Liver (tissue), 9 donors: ENCODE measurements around the gene DZIP1L. TPM values are rescaled to one million over a fixed set of nuclear protein-coding genes. Genes with fewer than 3 reads are reported as not detected.

Experiments
- DNase-seq: peaks from one replicate; pipeline ENCODE4 v3.0.0-alpha.2; 2017; ENCODE audit warnings: low spot score
- H3K27ac ChIP-seq, 2 donors: one replicate each; pipeline ENCODE4 v1.7.0; 2013; ENCODE audit warnings: inconsistent platforms in 2 of 2, low read length in 2 of 2, control low read depth in 1 of 2, low read depth in 1 of 2, mild to moderate bottlenecking in 1 of 2
- H3K27me3 ChIP-seq, 4 donors: one replicate each; pipeline versions ENCODE4 v1.6.1 to v1.7.0; 2013; ENCODE audit warnings: low read length in 3 of 4, inconsistent platforms in 1 of 4, mild to moderate bottlenecking in 1 of 4, moderate library complexity in 1 of 4; ENCODE audit not compliant: control insufficient read depth in 4 of 4, insufficient read depth in 4 of 4
- H3K36me3 ChIP-seq, 4 donors: one replicate each; pipeline versions ENCODE4 v1.6.1 to v1.7.0; 2013; ENCODE audit warnings: low read length in 3 of 4, mild to moderate bottlenecking in 3 of 4, low read depth in 1 of 4, moderate library complexity in 1 of 4; ENCODE audit not compliant: control insufficient read depth in 4 of 4, insufficient read depth in 3 of 4
- H3K4me1 ChIP-seq, 4 donors: one replicate each; pipeline versions ENCODE4 v1.6.1 to v1.7.0; 2013; ENCODE audit warnings: low read length in 3 of 4, mild to moderate bottlenecking in 3 of 4, moderate library complexity in 1 of 4; ENCODE audit not compliant: control insufficient read depth in 4 of 4, insufficient read depth in 4 of 4
- H3K4me3 ChIP-seq, 3 donors: one replicate each; pipeline versions ENCODE4 v1.6.1 to v1.7.0; 2013; ENCODE audit warnings: low read length in 3 of 3, control low read depth in 1 of 3, low read depth in 1 of 3, mild to moderate bottlenecking in 1 of 3
- H3K9ac ChIP-seq, 2 donors: one replicate each; pipeline ENCODE4 v1.7.0; 2013; ENCODE audit warnings: low read length in 2 of 2, mild to moderate bottlenecking in 2 of 2, moderate library complexity in 2 of 2, control low read depth in 1 of 2, low read depth in 1 of 2
- H3K9me3 ChIP-seq, 4 donors: one replicate each; pipeline versions ENCODE4 v1.6.1 to v1.7.0; 2013; ENCODE audit warnings: low read length in 3 of 4; ENCODE audit not compliant: control insufficient read depth in 4 of 4
- ATF3 ChIP-seq: IDR thresholded peaks from 2 replicates; pipeline ENCODE4 v1.6.1; 2016; ENCODE audit warnings: antibody characterized with exemption
- EGR1 ChIP-seq, 2 donors: IDR thresholded peaks; 2 replicates each; pipeline ENCODE4 v1.6.1; 2016 to 2018; ENCODE audit warnings: antibody characterized with exemption in 2 of 2, low read depth in 2 of 2
- FOXA1 ChIP-seq: IDR thresholded peaks from 2 replicates; pipeline ENCODE4 v1.6.1; 2016; ENCODE audit warnings: antibody characterized with exemption
- FOXA2 ChIP-seq: IDR thresholded peaks from 2 replicates; pipeline ENCODE4 v1.6.1; 2016; ENCODE audit warnings: antibody characterized with exemption
- HNF4A ChIP-seq, 2 donors: conservative IDR thresholded peaks; 2 replicates each; pipeline ENCODE4 v1.6.1; 2016; ENCODE audit warnings: antibody characterized with exemption in 2 of 2, mild to moderate bottlenecking in 2 of 2
- HNF4G ChIP-seq: IDR thresholded peaks from 2 replicates; pipeline ENCODE4 v1.6.1; 2016; ENCODE audit warnings: antibody characterized with exemption
- JUND ChIP-seq, 2 donors: IDR thresholded peaks; 2 replicates each; pipeline ENCODE4 v1.6.1; 2016; ENCODE audit warnings: antibody characterized with exemption in 2 of 2
- NR2F2 ChIP-seq: IDR thresholded peaks from 2 replicates; pipeline ENCODE4 v1.6.1; 2016; ENCODE audit warnings: antibody characterized with exemption
- RAD21 ChIP-seq, 2 donors: IDR thresholded peaks; 2 replicates each; pipeline ENCODE4 v1.6.1; 2016; ENCODE audit warnings: antibody characterized with exemption in 2 of 2, mild to moderate bottlenecking in 2 of 2
- REST ChIP-seq: IDR thresholded peaks from 2 replicates; pipeline ENCODE4 v1.6.1; 2016; ENCODE audit warnings: antibody characterized with exemption, mild to moderate bottlenecking
- RXRA ChIP-seq, 2 donors: IDR thresholded peaks; 2 replicates each; pipeline ENCODE4 v1.6.1; 2017 to 2018; ENCODE audit warnings: antibody characterized with exemption in 2 of 2, mild to moderate bottlenecking in 1 of 2
- SP1 ChIP-seq: IDR thresholded peaks from 2 replicates; pipeline ENCODE4 v1.6.1; 2018; ENCODE audit warnings: antibody characterized with exemption, mild to moderate bottlenecking
- TAF1 ChIP-seq: conservative IDR thresholded peaks from 2 replicates; pipeline ENCODE4 v1.6.1; 2016; ENCODE audit warnings: antibody characterized with exemption, mild to moderate bottlenecking
- YY1 ChIP-seq: IDR thresholded peaks from 2 replicates; pipeline ENCODE4 v1.6.1; 2016; ENCODE audit warnings: antibody characterized with exemption, mild to moderate bottlenecking
- WGBS: extraction: QIAGEN DNeasy Blood & Tissue Kit; methylation state at CpG from one replicate; pipeline ENCODE4 v1.1.7; 2013; 5-methylcytosine and 5-hydroxymethylcytosine counted together
- polyA plus RNA-seq, 2 donors: library from polyadenylated mRNA; stranded (reverse) in 1 of 2; unstranded in 1 of 2; fragments of 200-250 nt in 1 of 2; fragments of >200 nt in 1 of 2; fragmentation: Nextera tagmentation in 1 of 2; extraction: Ambion mirVana in 1 of 2; gene quantifications; one replicate each; pipeline versions ENCODE4 v1.2.1 to v1.2.3, GENCODE V29; 2013 to 2015
- total RNA-seq, 2 donors: library from RNA; depleted of rRNA; stranded (reverse); fragments of >200 nt; gene quantifications; one replicate each; pipeline ENCODE4 v1.2.3, GENCODE V29; 2014
- TF ChIP-seq, protein P1 (sequence below): IDR thresholded peaks from 2 replicates; pipeline ENCODE4 v1.6.1; 2016; ENCODE audit warnings: antibody characterized with exemption
- TF ChIP-seq, protein P2 (sequence below): fragments of 150-350 bp; IDR thresholded peaks from 2 replicates; pipeline ENCODE4 v1.5.1; 2017; ENCODE audit warnings: improper control_type of control experiment, low read depth, low read length; ENCODE audit not compliant: missing input control
- donor health status: healthy.
- donor health status: healthy.
- donor health status: healthy.
- donor health status: healthy.
- donor health status: healthy.

Gene DZIP1L
- total and polyA plus RNA-seq, 4 donors = 0.62 to 5.9 (median 1.3) TPM

DNA sequence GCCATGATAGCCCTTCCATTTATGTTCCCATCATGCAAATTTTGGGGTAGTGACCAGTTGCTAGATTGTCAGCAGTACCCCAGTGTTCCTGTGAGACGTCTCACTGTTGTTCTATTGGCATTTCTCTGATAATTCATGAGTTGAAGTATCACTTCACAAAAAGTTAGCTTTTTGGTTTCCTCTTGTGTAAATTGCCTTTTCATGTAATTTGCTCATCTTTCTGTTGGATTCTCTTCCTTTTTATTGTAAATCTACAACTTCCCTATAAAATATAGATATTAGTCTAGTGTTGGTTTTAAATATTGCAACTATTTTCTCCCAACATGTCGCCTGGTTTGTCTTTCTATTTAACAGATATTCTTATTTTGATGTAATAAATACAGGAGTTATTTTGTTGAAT lies 24.3 kb upstream of the DZIP1L start:
- H3K27ac ChIP-seq = no peak overlapping the region
- no peak for DNase-seq
- H3K27me3 ChIP-seq = no peaks in the 10 kb centered on the region

GRCh38 chr3:138137861-138138260 lies 22.5 kb upstream of the DZIP1L start:
- DNase-seq = no peak
- 67% methylated on average over 2 of the region's 2 CpGs for WGBS
- no peaks in the 10 kb centered on the region for H3K9me3 ChIP-seq
- TF ChIP-seq RXRA (IDR thresholded peaks at IDR 0.05) (no peak), SP1 (no peak), NR2F2 (no peak), HNF4A (conservative IDR thresholded peaks at IDR 0.05) (no peak), FOXA1 (no peak), EGR1 (IDR thresholded peaks at IDR 0.05; ENCODE audit: low read depth in 2 of 2) (no peak), JUND (IDR thresholded peaks at IDR 0.05) (no peak), RAD21 (IDR thresholded peaks at IDR 0.05) (no peak), REST (no peak), FOXA2 (no peak), TAF1 (no peak), ATF3 (no peak)
- TF ChIP-seq, protein P1, sequence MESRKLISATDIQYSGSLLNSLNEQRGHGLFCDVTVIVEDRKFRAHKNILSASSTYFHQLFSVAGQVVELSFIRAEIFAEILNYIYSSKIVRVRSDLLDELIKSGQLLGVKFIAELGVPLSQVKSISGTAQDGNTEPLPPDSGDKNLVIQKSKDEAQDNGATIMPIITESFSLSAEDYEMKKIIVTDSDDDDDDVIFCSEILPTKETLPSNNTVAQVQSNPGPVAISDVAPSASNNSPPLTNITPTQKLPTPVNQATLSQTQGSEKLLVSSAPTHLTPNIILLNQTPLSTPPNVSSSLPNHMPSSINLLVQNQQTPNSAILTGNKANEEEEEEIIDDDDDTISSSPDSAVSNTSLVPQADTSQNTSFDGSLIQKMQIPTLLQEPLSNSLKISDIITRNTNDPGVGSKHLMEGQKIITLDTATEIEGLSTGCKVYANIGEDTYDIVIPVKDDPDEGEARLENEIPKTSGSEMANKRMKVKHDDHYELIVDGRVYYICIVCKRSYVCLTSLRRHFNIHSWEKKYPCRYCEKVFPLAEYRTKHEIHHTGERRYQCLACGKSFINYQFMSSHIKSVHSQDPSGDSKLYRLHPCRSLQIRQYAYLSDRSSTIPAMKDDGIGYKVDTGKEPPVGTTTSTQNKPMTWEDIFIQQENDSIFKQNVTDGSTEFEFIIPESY = no peak
- TF ChIP-seq, protein P2, sequence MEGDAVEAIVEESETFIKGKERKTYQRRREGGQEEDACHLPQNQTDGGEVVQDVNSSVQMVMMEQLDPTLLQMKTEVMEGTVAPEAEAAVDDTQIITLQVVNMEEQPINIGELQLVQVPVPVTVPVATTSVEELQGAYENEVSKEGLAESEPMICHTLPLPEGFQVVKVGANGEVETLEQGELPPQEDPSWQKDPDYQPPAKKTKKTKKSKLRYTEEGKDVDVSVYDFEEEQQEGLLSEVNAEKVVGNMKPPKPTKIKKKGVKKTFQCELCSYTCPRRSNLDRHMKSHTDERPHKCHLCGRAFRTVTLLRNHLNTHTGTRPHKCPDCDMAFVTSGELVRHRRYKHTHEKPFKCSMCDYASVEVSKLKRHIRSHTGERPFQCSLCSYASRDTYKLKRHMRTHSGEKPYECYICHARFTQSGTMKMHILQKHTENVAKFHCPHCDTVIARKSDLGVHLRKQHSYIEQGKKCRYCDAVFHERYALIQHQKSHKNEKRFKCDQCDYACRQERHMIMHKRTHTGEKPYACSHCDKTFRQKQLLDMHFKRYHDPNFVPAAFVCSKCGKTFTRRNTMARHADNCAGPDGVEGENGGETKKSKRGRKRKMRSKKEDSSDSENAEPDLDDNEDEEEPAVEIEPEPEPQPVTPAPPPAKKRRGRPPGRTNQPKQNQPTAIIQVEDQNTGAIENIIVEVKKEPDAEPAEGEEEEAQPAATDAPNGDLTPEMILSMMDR = no peak
- no peak overlapping the region for H3K4me3 ChIP-seq
- H3K27ac ChIP-seq = no peak overlapping the region
- H3K4me1 ChIP-seq = no peaks in the 10 kb centered on the region
- H3K27me3 ChIP-seq = no peaks in the 10 kb centered on the region
- no peak overlapping the region for H3K9ac ChIP-seq
- H3K36me3 ChIP-seq = no peaks in the 10 kb centered on the region

More for the DNA sequence above, 24.3 kb upstream of the DZIP1L start:
- TF ChIP-seq EGR1 (IDR thresholded peaks at IDR 0.05; ENCODE audit: low read depth in 2 of 2) = no peak
- no peak for TF ChIP-seq RXRA (IDR thresholded peaks at IDR 0.05)
- no peak for TF ChIP-seq YY1
- TF ChIP-seq TAF1 = no peak
- no peak for TF ChIP-seq RAD21 (IDR thresholded peaks at IDR 0.05)
- TF ChIP-seq SP1 = no peak
- TF ChIP-seq HNF4G = no peak
- TF ChIP-seq JUND (IDR thresholded peaks at IDR 0.05) = no peak
- no peak for TF ChIP-seq ATF3
- no peak for TF ChIP-seq REST
- no peak for TF ChIP-seq NR2F2
- H3K9me3 ChIP-seq = no peaks in the 10 kb centered on the region
- H3K9ac ChIP-seq = no peak overlapping the region
- 88% methylated on average over 2 of the region's 2 CpGs for WGBS
- no peaks in the 10 kb centered on the region for H3K36me3 ChIP-seq
- H3K4me1 ChIP-seq = no peaks in the 10 kb centered on the region
- H3K4me3 ChIP-seq = no peak overlapping the region
